ENCODE measurements around the gene NCAM2.

- TF ChIP-seq CTCF (IDR thresholded peaks at IDR 0.05) (no peak), POLR2A (IDR thresholded peaks at IDR 0.05) (no peak), POLR2AphosphoS5 (IDR thresholded peaks at IDR 0.05) (no peak)
Observed at GRCh38 chr21:21268885-21269284, 270.7 kb downstream of the NCAM2 start.
